ENCODE results near the gene ALG8.

ALG8 gene

DNA sequence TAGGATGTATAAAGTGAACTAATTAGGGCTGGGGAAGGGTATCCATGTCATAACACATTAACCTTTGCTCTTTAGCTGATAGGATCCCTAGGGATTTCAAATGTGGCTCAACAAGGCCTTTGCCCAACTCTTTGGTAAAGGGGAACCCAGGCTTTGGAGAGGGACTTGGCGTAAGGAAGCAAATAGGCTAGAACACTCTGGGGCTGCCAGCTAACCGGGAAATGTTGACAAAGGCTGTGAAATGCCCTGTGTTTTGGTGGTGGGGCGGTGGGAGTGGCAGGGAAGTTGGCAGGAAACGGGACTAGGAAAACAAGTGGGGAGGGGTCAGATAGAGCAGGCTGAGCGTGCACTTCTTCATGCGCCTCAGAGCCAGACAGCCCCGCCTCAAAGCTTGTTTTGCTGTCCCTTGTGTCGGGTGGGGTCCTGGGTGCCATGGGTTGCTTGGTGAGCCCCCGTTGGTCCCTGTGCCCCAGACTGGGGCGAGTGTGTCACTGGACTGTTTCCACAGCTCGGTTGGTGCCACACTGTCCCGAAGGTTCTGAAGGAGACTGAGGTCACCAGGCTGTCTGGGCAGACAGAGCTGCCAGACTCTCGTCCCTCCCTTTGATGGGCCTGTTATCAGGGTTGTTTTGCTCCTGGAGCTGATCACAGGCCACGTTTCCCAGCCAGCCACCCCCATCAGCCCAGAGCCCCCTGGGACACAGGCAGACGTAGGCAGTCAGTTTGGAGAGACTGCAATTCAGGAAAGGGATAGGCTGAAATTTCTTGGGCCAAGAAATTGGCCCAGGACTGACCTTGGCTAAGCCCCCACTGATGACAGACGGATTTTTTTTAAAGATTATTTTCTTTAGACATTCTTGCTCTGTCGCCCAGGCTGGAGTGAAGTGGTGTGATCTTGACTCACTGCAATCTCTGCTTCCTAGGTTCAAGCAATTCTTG lies 29.4 kb upstream of the ALG8 start:
- peak; percentile 94 for DNase-seq (ENCODE audit: low read depth)
- TF ChIP-seq CTCF (IDR thresholded peaks at IDR 0.05; ENCODE audit: low read length, missing control alignments): no peak
- no peak overlapping the region for H3K4me3 ChIP-seq (replicated peaks; ENCODE audit: low read depth, low read length)

GRCh38 chr11:78166855-78167469 lies 27.5 kb upstream of the ALG8 start:
- no peak for DNase-seq (ENCODE audit: low read depth)
- H3K4me3 ChIP-seq (replicated peaks; ENCODE audit: low read depth, low read length): no peak overlapping the region
- no peak for TF ChIP-seq CTCF (IDR thresholded peaks at IDR 0.05; ENCODE audit: low read length, missing control alignments)

DNA sequence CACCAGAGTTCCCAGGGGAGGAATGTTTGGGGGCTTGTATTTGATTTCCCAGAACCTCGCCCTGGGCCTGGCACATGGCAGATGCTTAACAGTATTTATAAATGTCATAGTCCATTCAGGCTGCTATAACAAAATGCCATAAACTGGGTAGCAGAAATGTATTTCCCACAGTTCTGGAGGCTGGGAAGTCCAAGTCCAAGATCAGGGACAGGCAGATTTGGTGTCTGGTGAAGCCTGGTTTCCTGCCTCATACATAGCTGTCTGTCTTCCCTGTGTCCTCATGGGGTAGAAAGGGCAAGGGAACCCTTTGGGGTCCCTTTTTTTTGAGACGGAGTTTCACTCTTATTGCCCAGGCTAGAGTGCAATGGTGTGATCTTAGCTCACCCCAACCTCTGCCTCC lies 25.0 kb upstream of the ALG8 start:
- no peak overlapping the region for H3K4me3 ChIP-seq (replicated peaks; ENCODE audit: low read depth, low read length)
- TF ChIP-seq CTCF (IDR thresholded peaks at IDR 0.05; ENCODE audit: low read length, missing control alignments): no peak
- DNase-seq (ENCODE audit: low read depth): no peak

DNA sequence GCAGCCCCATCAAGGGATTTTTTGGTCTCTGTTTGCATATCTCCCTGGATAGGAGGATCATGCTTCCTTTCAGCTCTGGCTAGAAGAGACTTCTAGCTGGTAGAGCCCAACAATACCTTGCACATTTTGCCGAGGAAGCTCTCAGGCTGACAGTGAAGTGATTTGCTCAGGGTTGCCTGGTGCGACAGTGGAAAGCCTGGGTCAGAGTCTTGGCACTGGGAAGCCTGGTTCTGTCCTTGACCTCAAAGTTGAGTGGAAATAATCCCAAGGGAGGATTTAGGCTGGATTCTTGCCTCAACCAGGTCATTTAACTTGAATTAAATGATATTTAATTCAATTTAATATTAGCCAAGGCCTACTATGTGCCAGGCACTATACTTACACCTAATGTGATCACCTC lies 24.4 kb upstream of the ALG8 start:
- TF ChIP-seq CTCF (IDR thresholded peaks at IDR 0.05; ENCODE audit: low read length, missing control alignments): no peak
- H3K4me3 ChIP-seq (replicated peaks; ENCODE audit: low read depth, low read length): no peak overlapping the region
- DNase-seq (ENCODE audit: low read depth): no peak

DNA sequence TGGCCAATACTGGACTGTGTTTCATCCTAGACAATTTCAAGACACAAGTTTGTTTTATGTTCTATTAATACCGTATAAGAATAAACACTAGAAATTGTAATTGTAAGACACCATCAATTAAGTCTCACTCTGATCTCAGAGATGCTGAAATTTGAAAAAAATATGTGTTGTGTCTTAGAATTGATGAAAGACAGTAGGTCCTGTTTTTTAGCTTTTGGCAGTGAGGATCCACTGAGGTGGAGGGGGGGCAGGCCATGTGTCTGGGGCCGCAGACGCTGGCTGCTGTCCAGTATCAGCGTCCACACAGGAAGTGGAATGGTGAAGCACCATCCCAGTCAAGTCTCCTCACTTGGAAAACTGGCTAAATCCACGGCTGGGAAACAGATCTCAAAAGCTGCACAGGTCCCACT lies 22.5 kb upstream of the ALG8 start:
- peak; percentile 44 for DNase-seq (ENCODE audit: low read depth)
- no peak for TF ChIP-seq CTCF (IDR thresholded peaks at IDR 0.05; ENCODE audit: low read length, missing control alignments)
- H3K4me3 ChIP-seq (replicated peaks; ENCODE audit: low read depth, low read length): no peak overlapping the region

- H3K4me3 ChIP-seq (replicated peaks; ENCODE audit: low read depth, low read length): no peak overlapping the region
- DNase-seq (ENCODE audit: low read depth): no peak
- TF ChIP-seq CTCF (IDR thresholded peaks at IDR 0.05; ENCODE audit: low read length, missing control alignments): no peak
Observed at GRCh38 chr11:78161346-78161745, 21.9 kb upstream of the ALG8 start.

Measured in fibroblast of pulmonary artery (primary cell).